Ammon's horn (tissue), 1 donor: ENCODE results near the gene TANGO2.

Experiments used
- DNase-seq: peaks from one replicate; pipeline ENCODE4 v3.0.0-alpha.2; 2016; ENCODE audit warnings: low spot score

TANGO2 gene

DNA sequence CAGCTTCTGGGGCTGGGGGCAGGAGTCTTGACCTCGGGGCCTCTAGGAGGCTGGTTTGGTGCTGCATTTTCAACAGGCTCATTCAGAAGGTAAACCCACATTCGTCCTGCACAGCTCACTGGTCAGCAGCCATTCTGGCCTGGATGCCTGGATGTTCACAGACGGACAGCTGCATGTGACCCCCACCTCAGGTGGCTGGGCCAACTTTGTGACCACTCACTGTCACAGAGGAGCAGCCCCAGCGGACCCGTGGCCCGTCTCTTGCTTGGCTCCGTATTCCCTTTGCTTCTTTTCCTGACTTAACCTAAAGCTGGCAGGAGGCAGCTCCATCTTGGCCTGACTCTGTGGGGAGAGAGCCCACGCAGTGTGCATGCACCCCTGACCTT lies 67.3 kb downstream of the TANGO2 start:
- DNase-seq: no peak

DNA sequence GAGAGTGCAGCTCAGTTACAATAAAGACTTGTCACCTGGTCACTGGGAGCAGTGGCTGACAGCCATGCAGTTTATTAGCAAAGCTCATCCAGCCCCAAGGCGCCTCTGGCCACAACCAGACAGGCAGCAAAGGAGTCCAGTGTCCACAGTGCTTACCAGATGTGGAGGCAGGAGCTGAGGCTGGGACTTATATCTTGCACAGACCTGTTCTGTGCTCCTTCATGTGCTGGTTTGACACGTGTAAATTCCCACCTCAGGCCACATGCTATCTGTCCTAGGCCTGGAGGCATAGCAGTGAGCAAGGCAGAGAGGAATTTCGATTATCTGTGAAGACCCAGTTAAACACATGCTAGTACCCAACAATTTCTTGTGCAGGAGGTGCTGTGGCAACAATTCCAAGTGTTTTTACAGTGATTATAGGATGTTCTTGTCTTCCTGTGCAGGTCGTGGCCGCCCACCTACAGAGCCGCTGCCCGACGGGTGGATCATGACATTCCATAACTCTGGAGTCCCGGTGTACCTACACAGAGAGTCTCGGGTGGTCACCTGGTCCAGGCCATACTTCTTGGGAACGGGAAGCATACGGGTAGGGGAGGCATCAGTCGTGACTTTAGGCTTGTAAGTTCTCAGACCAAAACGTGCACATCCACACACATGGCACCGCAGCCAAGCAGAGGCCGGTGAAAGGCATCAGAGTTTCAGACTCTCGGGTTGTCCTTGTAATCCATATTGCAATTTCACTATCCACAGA lies 68.5 kb downstream of the TANGO2 start:
- no peak for DNase-seq

DNA sequence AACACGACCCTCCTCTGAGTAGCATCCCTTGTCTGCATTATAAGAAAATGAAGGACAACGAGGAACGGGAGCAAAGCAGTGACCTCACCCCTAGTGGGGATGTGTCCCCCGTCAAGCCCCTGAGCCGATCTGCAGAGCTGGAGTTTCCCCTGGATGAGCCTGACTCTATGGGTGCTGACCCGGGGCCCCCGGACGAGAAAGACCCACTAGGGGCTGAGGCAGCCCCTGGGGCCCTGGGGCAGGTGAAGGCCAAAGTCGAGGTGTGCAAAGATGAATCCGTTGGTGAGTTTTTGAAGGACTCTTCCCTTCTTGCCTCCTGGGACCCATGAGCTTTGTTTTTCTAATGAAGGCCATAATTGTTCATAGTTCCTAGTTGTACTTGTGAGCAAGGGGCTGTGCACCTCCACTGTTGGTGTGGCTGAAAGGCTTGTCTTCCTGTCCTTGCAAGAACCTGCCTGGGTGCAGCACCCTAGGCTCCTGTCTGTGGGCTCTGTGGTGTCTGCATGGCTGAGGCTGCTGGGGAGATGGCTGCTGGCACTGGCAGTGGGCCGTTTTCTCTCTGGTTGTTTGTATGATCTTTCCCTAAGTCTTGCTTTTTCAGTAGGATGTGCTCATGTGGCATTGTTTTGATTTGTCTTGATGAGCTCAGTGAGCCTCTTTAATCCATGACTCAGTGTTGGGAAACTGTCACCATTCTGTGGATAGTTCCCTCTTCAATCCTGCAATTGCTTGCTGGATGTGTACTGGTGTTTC lies 69.2 kb downstream of the TANGO2 start:
- DNase-seq: peak; percentile 56

DNA sequence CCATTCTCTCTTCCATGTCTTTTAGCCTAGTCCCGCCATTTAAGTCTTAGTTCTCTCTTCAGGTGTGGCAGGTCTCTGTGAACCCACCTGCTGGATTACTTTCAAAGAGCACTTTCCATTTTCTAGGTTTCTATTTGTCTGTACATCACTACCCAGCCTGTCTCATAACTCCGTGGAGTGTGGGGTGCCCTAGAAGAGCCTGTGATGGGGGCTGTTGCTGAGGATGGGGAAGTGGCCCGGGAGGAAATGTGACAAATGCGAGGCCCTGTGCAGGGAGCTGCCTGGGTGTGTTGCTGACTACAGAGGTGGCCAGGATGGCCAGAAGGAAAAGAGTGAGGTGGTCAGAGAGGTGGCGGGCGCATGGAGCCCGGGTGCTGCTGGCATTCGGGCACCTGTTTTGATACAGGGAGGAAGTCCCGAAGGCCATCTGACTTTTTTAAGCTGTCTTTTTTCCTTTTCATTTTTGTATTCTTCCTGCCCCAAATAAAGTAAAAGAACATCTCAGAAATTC lies 69.9 kb downstream of the TANGO2 start:
- no peak for DNase-seq

DNA sequence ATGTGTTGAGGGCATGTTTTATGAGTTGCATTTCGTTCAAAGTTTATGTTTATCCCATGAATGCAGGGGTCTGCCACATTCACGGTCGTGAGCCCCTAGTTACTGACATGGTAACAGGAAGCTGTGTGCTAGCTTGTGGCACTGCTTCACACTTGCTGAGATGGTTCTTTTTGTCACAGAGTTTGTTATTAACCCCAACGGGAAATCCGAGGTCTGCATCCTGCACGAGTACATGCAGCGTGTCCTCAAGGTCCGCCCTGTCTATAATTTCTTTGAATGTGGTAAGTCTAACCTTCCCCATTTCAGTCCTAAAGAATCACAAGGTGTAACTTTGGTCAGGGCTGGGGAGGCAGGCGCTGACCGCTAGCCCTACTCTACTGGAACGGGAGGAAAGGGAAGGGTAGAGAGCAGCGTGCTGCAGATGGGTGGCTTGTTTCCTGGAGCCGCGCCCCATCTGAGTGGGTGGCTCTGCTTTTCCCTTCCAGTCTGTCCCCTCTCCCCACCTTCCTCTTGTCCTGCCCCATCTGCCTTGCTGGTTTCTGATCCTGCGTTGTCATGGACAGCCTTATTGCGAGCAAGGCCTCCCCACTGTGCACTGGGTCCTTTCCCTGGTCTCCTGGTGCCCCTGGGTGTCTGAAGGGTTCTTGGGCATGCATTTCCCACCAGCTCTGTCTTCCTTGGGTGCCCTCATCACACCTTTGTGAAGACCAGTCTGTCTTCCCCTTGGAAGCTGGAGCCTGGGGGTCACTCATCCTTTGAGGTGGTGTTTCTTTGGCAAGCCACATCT lies 71.0 kb downstream of the TANGO2 start:
- DNase-seq: no peak

DNA sequence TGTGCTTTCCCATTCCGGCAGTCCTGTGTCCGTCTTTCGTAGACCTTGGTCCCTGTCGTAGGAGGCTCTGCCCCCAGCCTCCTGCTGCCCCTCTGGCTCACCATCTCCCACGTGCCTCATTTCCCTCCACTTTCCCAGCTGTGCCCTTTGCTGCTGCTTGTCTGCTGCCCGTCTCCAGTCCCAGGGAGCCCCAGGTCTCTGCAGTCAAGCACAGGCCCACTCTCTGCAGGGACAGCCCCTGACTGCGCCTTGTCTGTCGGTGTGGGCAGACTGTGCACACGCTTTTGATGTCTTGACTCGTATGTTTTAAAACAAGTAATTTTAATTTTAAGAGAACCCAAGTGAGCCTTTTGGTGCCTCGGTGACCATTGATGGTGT lies 71.6 kb downstream of the TANGO2 start:
- DNase-seq: no peak

DNA sequence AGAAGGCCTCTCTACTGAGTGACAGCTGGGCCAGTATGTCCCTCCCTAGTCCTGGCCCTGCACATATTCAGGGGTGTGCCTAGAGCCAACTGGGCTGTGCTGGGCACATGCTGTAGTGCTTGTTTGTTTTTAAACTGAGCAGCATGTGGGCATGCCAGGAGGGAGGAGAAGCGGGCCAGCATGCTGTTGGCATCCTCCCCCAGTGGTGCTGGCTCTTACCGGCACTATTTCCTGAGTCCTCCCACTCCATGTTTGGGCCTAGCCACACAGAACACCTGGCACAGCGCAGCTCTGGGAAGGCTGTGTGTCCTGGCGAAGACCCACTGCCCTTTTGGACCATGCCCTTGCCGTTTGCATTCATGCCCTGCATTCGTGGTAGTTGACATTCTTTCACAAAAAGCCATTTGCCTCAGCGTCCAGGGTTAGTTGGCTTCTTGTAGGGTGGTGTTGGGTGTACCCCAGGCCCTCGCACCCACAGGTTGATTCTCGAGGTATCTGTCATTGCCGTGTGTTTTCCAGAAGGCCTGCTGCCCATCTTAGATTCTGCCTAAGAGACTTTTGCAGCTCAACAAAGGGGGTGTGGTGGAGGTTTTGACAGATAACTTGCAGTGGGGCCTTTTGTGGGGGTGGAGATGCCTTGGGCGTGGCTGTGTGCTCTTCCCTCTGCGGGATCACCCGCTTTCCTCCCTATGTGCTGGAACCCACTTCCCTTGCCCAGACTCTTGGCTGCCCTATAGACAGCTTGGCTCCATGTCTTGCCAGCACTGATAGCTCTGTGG lies 72.7 kb downstream of the TANGO2 start:
- peak; percentile 84 for DNase-seq

DNA sequence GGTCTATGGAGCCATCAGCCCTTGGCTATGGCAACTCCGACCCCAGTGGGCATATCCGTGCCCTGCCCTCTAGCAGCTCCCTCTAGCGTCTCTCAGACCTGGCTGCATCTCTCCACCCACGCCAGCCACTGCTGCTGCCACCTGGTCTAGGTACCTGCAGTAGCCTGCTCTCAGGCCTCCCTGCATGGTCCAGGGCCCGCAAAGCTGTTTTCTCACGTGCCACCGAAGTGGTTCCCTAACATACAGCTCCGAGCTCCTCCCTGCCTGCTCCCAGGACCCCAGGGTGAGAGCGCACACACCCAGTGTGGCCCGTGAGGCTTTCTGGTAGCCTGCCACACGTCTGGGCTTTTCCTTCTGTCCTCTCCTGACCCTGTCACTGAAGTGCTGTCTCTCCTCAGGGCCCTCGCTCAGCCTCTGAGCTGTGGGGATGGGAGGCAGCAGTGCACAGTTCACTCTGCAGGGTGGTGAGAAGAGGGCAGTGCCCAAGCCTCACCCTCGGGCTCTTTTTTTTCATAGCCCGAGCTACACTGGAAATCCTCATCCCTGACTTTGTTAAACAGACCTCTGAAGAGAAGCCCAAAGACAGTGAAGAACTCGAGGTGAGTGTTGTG lies 73.4 kb downstream of the TANGO2 start:
- DNase-seq: no peak

DNA sequence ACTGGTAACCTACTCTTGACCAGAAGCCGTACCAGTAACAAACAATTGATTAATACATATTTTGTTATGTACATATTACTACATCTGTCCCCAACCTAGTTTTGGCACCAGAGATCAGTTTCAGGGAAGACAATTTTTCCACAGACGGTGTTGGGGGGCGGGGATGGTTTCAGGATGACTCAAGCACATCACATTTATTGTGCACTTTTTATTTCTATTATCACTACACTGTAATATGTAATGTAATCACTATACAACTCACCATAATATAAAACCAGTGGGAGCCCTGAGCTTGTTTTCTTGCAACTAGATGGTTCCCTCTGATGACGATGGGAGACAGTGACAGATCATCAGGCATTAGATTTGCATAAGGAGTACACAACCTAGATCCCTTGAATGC lies 74.6 kb downstream of the TANGO2 start:
- DNase-seq: no peak

DNA sequence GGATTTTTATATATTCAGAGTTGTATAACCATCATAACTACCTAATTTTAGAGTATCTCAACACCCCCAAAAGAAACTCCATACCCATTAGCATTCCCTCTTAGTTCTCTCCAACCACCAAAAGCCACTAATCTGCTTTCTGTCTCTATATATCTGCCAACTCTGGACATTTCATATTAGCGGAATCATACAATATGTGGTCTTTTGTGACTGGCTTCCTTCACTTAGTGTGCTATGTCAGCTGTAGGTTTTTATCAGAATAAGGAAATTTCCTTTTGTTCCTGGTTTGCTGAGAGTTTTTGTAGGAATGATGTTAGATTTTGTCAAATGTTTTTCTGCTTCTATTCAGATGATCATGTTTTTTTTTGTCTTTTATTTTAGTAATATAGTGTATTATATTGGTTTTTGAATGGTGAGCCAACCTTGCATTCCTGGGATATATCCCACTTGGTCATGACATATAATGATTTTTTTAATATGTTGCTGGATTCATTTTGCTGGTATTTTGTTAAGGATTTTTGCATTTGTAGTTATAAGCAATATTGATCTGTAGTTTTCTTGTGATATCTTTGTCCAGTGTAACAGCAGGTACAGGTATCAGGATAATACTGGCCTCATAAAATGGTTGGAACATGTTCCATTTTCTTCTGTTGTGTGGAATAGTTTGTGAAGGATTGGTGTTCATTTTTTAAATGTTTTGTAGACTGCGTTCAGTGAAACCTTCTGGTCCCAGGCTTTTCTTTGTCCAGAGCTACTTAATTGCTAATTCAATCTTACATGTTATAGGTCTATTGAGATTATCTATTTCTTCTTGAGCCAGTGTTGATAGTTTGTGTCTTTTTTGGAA lies 75.9 kb downstream of the TANGO2 start:
- DNase-seq: no peak

DNA sequence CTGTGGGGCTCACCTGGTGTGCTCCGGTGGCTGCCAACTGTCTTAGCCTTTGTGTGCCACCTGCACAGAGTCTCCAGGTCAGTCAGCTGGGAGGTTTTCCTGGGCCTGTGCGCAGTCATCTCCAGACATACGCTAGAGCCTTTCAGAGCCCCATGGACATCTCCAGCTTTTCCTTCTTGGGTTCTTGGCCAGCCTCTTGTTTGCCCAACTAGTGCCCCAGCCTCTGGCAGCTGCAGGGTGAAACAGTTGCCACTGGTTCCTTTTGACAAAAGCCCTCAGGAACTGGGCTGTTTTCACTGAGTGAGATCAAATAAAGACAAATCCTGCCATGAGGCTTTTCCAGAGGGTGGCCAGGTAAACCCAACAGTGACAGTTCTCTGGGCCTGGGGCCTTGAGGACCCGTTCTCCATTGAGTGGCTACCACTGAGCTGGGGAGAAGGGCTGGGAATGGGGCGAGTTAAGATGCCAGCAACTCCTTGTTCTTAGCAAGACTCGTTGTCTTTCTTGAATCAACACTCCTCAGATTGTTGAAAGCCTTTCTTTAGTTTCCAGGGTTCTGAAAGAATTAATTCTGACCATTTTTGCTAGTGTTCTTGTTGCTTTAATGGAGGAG lies 78.3 kb downstream of the TANGO2 start:
- DNase-seq: no peak

DNA sequence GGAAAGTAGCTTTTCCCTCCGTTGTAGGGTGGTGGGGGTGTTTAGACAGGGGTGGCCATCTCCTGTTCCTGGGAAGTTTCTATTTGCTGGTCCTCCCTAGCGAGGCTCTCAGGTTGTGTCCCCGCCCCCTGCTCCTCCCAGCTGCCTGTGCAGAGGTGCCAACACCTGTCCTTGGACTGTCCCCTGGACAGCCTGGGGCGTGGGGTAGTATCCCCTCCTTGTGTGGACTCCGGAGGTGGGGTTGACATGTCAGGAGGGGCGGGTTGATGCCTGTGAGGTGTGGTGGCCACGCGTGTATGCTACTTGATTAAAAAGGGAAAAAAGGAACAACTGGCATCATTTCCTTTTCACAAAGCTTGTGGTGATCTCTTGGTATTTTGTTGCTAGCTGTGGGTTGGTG lies 80.7 kb downstream of the TANGO2 start:
- DNase-seq: no peak

DNA sequence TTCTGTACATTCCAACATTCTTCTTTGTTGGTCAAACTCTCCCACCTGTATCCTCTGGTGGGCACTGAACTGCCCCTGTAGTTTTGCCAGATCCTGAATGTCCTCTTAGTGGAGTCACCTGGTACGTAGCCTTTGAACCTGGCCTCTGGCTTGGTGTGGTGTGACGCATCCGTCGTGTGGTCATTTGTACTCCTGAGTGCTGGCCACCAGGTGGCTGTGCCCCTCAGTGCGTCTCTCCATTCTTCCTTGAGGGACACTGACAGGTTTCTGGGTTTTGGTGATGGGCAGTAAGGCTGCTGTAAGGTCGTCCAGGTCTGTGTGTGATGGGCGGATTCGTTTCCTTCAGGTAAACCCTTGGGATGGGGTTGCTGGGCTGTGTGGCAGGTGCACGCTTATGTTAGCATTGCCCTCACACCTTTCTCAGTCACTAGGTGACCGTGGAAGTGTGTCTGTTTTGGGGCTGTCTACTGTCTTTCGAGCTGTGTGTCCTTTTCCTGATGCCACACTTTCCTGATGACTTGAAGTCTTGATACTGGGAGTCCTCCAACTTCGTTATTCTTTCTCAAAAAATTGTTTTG lies 81.4 kb downstream of the TANGO2 start:
- no peak for DNase-seq

DNA sequence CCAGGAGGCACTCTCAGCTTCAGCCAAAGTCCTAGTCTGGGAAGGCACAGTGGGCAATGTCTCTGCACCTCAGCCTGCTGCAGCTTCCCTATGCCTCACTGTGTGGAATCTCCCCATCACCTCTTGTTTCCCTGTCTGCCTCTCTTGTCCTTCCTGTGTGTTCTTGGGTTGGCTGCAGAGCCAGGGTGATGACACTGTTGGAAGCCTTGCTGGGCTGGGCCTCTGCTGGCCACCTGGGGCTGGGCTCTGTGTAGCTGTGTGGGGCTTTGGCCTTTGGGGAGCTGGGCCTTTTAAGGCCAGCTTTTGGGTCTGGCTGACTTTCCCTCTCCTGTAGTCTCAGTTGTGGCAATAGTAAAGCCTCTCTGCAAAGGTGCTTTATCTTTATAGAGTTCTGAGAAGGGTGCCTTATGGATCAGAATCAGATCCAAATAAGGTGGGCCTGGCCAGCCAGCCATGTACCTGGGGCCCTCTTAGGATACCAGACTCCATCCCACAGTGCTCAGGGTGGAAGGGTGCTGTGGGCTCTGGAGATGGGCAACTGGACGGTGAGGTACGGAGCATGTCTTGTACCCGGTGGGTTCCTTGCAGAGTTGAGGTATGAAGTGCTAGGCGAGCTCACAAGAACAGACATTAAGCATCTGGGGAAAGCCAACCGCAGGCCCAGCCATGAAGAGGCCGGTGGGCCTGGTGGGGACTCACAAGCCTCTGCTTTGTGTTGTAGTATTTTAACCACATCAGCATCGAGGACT lies 84.7 kb downstream of the TANGO2 start:
- DNase-seq: no peak

DNA sequence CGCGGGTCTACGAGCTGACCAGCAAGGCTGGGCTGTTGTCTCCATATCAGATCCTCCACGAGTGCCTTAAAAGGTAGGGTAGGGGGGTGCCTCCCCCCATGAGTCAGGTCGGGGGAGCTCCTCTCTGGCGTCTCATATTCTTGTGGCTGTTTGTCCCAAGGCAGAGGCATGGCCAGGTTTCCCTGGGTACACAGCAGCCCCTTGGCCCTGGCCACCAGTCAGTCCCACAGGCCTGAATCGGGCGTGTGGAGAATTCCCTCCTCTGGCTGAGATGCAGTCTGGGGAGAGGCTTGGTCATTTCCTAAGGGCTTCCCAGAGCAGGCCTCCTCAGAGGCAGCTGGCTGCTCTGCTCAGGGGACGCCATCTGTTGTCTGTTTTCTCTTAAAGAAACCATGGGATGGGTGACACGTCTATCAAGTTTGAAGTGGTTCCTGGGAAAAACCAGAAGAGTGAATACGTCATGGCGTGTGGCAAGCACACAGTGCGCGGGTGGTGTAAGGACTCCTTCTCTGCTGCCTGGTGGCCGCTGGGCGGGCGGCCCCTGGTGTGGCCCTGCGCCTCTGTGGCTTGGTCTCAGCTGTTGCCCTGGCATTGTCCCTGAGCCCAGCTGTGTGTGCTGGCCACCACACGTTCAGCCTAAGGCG lies 85.4 kb downstream of the TANGO2 start:
- DNase-seq: peak; percentile 50

DNA sequence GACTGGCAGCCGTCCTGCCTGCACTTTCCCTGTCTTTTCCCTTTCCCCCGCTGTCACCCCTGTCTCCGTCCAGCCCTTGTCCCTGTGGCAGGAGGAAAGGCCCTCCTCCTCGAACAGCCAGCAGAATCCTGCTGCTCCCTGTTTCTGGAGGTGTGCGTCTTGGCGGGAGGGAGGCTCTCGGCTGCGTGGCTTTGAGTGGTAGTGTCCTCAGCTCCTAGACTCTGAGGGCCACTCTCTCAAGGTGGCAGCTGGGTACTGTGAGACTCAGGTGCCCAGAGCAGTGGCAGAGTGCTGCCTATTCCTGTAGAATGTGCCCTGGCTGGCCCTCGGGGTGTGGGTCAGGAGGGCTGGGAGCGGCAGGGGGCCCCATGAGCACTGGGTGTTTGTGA lies 85.9 kb downstream of the TANGO2 start:
- no peak for DNase-seq

DNA sequence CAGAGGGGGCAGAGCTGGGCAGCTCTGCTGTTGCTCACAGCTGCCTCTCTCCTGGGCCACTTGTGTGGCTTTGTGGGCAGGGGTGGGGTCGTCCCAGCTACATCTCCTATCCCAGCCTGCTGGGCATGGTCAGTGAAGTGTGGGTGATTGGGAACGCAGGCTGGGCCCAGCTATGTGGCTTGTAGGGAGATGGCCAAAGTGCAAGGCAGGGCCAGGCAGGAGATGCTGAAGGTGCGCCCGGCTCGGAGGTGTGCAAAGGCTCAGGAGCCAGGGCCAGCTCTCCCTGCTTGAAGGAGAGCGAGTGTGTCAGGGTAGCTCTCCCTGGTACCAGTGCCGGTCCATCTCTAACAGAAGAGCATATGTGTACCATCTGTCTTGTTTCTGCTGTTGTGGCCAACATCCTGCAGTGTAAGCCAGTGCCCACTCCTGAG lies 86.6 kb downstream of the TANGO2 start:
- no peak for DNase-seq

DNA sequence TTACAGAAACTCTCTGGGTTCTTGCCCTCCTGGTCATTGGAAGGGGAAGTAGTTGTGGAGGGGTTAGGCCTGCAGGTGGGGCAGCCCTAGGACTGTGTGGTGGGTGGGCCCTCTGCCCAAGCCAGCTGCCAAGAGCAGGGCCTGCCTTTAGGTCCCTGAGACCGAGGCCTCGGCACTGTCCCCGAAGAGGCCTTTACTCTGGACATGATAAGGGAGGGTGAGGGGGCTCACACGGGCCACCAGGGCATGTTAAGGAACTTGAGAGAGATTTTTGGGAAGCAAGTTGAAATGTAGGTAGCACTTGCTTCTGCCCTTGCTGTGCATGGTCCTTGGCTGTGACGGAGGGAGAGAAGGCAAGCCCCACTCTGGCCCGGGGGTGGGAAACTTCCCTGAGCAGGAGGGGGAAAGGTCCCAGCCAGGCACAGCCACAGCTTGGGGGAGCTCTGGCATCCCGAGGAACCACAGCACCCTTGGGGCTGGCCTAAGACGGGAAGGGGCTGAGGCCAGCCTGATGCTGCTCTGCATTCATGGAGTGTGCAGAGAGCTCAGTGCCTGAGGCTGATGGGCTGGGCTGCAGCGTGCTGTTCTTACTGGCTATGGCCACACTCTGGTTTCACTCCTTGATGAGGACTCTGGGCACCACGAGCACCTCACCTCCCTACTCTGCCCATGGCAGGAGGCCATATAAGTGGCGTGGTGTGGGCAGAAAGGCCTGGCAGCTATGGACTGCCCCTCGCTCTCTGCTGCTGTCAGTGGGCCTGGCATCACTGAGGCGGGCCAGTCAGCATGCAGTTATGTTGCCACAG lies 87.2 kb downstream of the TANGO2 start:
- no peak for DNase-seq
